Ishikawa (cell line): ENCODE measurements around the gene KAT2B.

Source experiments
- CEBPB ChIP-seq: IDR thresholded peaks from 2 replicates; pipeline ENCODE4 v1.6.1; 2012
- EGR1 ChIP-seq: IDR thresholded peaks from 2 replicates; pipeline ENCODE4 v1.6.1; 2012
- EP300 ChIP-seq: IDR thresholded peaks from 2 replicates; pipeline ENCODE4 v1.6.1; 2012; ENCODE audit warnings: borderline replicate concordance
- MAX ChIP-seq: IDR thresholded peaks from 2 replicates; pipeline ENCODE4 v1.6.1; 2012
- NFIC ChIP-seq: IDR thresholded peaks from 2 replicates; pipeline ENCODE4 v1.6.1; 2012
- TAF1 ChIP-seq: IDR thresholded peaks from 2 replicates; pipeline ENCODE4 v1.6.1; 2012; ENCODE audit warnings: low read depth, mild to moderate bottlenecking
- TEAD4 ChIP-seq: IDR thresholded peaks from 2 replicates; pipeline ENCODE4 v1.6.1; 2012
- YY1 ChIP-seq: IDR thresholded peaks from 2 replicates; pipeline ENCODE4 v1.6.1; 2012; ENCODE audit warnings: low read depth

- TF ChIP-seq EP300, result no peak
- no peak for TF ChIP-seq TEAD4
- no peak for TF ChIP-seq EGR1
- no peak for TF ChIP-seq MAX
- no peak for TF ChIP-seq TAF1
- TF ChIP-seq NFIC, result no peak
- no peak for TF ChIP-seq YY1
- TF ChIP-seq CEBPB, result no peak
Measured at GRCh38 chr3:20008646-20009045, 31.6 kb upstream of the KAT2B start.
